Neural progenitor cell (in vitro differentiated cells): ENCODE data around the gene RGS11.

ENCODE experiments used
- EZH2 ChIP-seq: fragments of 200-600 bp; sonication (generic); IDR thresholded peaks from 2 replicates; pipeline ENCODE4 v1.6.1; 2017; ENCODE audit warnings: antibody characterized with exemption, mild to moderate bottlenecking, moderate library complexity
- EZH2phosphoT487 ChIP-seq: fragments of 200-600 bp; sonication (generic); IDR thresholded peaks from 2 replicates; pipeline ENCODE4 v1.6.1; 2017; ENCODE audit warnings: antibody characterized with exemption
- TF ChIP-seq, protein P1 (sequence below): fragments of 200-600 bp; sonication (generic); IDR thresholded peaks from 2 replicates; pipeline ENCODE4 v1.5.1; 2017; ENCODE audit warnings: antibody characterized with exemption, mild to moderate bottlenecking

DNA sequence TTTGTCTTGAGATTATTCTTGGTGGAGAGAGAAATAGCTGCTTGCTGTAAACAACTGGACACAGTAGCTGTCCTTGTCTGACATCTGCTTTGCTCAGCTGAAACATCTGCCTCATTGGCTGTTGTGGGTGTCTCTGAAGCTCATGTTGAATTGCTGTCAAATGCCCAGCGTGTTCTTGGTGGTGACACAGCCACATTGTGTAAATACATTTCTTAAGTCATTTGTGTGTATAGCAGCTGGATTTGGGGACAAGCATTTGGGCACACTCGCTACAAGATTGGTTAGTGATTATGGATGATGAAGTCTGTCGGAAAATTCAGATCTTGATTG lies 35.8 kb downstream of the RGS11 start:
- TF ChIP-seq, protein P1, sequence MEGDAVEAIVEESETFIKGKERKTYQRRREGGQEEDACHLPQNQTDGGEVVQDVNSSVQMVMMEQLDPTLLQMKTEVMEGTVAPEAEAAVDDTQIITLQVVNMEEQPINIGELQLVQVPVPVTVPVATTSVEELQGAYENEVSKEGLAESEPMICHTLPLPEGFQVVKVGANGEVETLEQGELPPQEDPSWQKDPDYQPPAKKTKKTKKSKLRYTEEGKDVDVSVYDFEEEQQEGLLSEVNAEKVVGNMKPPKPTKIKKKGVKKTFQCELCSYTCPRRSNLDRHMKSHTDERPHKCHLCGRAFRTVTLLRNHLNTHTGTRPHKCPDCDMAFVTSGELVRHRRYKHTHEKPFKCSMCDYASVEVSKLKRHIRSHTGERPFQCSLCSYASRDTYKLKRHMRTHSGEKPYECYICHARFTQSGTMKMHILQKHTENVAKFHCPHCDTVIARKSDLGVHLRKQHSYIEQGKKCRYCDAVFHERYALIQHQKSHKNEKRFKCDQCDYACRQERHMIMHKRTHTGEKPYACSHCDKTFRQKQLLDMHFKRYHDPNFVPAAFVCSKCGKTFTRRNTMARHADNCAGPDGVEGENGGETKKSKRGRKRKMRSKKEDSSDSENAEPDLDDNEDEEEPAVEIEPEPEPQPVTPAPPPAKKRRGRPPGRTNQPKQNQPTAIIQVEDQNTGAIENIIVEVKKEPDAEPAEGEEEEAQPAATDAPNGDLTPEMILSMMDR: no peak
- no peak for TF ChIP-seq EZH2phosphoT487
- no peak for TF ChIP-seq EZH2
